Suprapubic skin (tissue), 4 donors: ENCODE measurements around the gene MYO18B.

Source experiments
- CTCF ChIP-seq, 2 donors: fragments of 200-600 bp in 1 of 2; fragments of 450-650 bp in 1 of 2; sonication (generic) in 1 of 2; IDR thresholded peaks; one replicate each; pipeline ENCODE4 v1.5.1; 2016 to 2019; ENCODE audit warnings: antibody characterized with exemption in 2 of 2, mild to moderate bottlenecking in 1 of 2, moderate library complexity in 1 of 2
- EP300 ChIP-seq: sonication (generic); formaldehyde crosslinking; IDR thresholded peaks from one replicate; pipeline ENCODE4 v1.6.1; 2017; ENCODE audit warnings: antibody characterized with exemption
- POLR2A ChIP-seq, 2 donors: fragments of 450-650 bp; IDR thresholded peaks; one replicate each; pipeline ENCODE4 v1.6.1; 2017; ENCODE audit warnings: antibody characterized with exemption in 2 of 2, mild to moderate bottlenecking in 2 of 2, moderate library complexity in 2 of 2
- POLR2AphosphoS5 ChIP-seq, 3 donors: sonication (generic); formaldehyde crosslinking; IDR thresholded peaks; one replicate each; pipeline ENCODE4 v1.6.1; 2017; ENCODE audit warnings: antibody characterized with exemption in 3 of 3

DNA sequence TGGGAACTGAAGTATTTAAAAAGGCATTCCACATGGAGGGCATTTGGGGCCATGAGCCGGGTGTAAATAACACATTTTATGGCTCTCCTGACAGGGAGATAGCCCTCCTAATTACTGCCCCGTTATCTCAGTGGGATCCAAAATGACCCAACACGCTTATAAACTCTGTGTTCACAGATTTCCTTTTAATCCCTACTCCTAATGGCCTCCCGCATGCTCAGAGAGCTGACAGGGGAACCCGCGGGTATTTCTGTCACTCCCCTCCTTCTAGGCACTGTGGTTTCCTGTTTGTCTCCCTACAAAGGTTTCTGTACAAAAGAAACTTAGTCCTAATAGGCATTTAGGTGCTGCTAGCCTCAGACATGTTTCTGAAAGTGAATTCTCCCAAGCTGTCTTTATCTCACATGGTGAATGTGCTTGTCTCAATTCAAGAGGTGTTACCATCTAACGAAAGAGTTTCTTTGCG is 224.5 kb downstream of the MYO18B start:
- TF ChIP-seq POLR2AphosphoS5 (IDR thresholded peaks at IDR 0.05) (no peak), CTCF (IDR thresholded peaks at IDR 0.05) (no peak), EP300 (no peak), POLR2A (IDR thresholded peaks at IDR 0.05) (no peak)
